Measurements from ENCODE around the gene ZNF341. TPM values are rescaled to one million over a fixed set of nuclear protein-coding genes. Genes with fewer than 3 reads are reported as not detected.

ZNF341 gene
- total and polyA plus RNA-seq, 9 of the 15 experiments (the other 6 are each of a cell fraction or from before 2014, with no cell fraction given): 0.08 to 2.6 (median 1.0) TPM

DNA sequence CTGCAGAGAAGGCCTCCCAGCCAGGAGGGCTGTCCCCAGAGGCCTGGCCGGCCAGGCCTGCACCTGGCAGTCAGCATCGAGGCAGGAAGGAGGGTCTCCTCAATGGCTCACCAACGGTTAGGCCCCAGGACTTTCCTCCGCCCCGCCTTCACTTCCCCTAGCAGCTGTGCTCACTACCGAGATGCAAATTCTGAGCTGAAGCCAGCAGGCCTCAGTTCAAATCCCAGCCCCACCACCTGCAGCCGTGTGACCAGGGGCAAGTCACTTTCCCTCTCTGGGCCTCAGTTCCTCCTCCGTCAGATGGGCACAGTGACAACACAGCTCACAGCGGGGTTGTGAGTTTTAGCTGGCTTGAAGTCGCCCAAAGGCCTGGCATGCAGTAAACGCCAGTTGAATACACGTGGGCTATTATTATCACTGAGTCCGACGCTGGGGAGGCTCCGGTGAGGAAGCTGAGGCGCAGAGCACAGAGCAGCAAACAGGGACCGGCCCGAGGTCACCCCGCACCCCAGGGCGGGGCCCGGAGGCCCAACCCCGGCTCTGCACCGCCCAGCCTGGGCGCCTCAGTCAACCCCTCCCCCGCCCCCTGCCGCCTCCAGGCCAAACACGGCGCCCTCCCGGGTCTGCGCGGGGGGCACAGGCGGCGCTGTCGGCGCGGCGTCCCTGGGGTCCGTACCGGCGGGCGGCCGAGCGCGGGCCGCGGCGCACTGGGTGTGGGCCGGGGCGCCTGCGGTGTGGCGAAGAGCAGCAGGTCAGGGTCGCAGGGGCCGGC lies 46.3 kb upstream of the ZNF341 start (continued):
- TF ChIP-seq, protein P1, sequence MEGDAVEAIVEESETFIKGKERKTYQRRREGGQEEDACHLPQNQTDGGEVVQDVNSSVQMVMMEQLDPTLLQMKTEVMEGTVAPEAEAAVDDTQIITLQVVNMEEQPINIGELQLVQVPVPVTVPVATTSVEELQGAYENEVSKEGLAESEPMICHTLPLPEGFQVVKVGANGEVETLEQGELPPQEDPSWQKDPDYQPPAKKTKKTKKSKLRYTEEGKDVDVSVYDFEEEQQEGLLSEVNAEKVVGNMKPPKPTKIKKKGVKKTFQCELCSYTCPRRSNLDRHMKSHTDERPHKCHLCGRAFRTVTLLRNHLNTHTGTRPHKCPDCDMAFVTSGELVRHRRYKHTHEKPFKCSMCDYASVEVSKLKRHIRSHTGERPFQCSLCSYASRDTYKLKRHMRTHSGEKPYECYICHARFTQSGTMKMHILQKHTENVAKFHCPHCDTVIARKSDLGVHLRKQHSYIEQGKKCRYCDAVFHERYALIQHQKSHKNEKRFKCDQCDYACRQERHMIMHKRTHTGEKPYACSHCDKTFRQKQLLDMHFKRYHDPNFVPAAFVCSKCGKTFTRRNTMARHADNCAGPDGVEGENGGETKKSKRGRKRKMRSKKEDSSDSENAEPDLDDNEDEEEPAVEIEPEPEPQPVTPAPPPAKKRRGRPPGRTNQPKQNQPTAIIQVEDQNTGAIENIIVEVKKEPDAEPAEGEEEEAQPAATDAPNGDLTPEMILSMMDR (IDR thresholded peaks at IDR 0.05 in 2 of 3, conservative IDR thresholded peaks at IDR 0.05 in 1 of 3; ENCODE audit: insufficient read depth in 2 of 3, low read depth in 1 of 3, low read length in 3 of 3): peak in 2 of 3 experiments; percentile 1 to 37; a peak in 1 of 6 replicates
- TF ChIP-seq, protein P2, sequence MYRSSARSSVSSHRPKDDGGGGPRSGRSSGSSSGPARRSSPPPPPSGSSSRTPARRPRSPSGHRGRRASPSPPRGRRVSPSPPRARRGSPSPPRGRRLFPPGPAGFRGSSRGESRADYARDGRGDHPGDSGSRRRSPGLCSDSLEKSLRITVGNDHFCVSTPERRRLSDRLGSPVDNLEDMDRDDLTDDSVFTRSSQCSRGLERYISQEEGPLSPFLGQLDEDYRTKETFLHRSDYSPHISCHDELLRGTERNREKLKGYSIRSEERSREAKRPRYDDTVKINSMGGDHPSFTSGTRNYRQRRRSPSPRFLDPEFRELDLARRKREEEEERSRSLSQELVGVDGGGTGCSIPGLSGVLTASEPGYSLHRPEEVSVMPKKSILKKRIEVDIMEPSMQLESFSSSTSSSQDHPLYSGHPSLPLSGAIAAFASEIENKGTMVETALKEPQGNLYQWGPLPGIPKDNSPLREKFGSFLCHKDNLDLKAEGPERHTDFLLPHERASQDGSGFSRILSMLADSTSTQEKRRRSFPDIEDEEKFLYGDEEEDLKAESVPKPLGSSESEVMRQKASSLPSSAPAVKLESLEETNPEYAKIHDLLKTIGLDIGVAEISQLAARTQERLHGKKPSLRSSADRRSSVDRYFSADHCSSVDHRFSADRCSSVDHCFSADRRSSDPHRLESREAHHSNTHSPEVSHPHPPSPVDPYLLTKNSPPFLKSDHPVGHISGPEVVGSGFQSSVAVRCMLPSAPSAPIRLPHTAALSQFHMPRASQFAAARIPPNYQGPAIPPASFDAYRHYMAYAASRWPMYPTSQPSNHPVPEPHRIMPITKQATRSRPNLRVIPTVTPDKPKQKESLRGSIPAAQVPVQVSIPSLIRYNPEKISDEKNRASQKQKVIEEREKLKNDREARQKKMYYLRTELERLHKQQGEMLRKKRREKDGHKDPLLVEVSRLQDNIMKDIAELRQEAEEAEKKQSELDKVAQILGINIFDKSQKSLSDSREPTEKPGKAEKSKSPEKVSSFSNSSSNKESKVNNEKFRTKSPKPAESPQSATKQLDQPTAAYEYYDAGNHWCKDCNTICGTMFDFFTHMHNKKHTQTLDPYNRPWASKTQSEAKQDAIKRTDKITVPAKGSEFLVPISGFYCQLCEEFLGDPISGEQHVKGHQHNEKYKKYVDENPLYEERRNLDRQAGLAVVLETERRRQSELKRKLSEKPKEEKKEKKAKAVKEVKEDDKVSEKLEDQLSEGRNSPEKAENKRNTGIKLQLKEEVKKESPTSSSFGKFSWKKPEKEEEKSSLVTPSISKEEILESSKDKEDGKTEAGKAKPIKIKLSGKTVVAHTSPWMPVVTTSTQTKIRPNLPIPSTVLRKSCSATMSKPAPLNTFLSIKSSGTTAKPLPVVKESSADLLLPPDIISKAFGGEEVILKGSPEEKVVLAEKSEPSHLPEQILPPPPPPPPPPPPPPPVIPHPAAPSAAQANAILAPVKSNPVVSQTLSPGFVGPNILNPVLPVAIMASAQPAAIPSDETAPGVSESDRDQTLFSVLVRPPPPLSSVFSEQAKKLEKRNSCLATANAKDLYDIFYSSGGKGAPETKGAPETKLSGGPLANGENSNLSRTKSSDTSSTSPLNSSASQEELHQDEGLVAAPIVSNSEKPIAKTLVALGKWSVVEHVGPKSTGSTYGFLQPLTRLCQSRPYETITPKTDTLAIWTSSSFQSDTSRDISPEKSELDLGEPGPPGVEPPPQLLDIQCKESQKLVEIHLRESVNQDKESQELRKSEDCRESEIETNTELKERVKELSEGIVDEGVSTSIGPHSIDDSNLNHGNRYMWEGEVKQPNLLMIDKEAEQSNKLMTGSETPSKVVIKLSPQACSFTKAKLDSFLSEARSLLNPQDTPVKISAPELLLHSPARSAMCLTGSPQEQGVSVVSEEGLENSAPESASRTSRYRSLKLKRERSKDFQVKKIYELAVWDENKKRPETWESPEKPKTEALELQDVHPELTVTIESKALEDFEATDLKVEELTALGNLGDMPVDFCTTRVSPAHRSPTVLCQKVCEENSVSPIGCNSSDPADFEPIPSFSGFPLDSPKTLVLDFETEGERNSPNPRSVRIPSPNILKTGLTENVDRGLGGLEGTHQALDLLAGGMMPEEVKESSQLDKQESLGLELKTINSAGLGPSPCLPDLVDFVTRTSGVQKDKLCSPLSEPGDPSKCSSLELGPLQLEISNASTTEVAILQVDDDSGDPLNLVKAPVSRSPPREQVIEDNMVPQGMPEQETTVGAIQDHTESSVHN (IDR thresholded peaks at IDR 0.05; ENCODE audit: borderline replicate concordance in 1 of 2, low read depth in 1 of 2): no peak
- no peak for TF ChIP-seq MYBL2 (IDR thresholded peaks at IDR 0.05; ENCODE audit: low read depth)
- no peak for TF ChIP-seq MYBL2 (CRISPR knock-in tag; IDR thresholded peaks at IDR 0.05; ENCODE audit: borderline replicate concordance)
- TF ChIP-seq FIP1L1 (IDR thresholded peaks at IDR 0.05; ENCODE audit: low read depth, low read length, poor library complexity, severe bottlenecking): no peak
- TF ChIP-seq, protein P3, sequence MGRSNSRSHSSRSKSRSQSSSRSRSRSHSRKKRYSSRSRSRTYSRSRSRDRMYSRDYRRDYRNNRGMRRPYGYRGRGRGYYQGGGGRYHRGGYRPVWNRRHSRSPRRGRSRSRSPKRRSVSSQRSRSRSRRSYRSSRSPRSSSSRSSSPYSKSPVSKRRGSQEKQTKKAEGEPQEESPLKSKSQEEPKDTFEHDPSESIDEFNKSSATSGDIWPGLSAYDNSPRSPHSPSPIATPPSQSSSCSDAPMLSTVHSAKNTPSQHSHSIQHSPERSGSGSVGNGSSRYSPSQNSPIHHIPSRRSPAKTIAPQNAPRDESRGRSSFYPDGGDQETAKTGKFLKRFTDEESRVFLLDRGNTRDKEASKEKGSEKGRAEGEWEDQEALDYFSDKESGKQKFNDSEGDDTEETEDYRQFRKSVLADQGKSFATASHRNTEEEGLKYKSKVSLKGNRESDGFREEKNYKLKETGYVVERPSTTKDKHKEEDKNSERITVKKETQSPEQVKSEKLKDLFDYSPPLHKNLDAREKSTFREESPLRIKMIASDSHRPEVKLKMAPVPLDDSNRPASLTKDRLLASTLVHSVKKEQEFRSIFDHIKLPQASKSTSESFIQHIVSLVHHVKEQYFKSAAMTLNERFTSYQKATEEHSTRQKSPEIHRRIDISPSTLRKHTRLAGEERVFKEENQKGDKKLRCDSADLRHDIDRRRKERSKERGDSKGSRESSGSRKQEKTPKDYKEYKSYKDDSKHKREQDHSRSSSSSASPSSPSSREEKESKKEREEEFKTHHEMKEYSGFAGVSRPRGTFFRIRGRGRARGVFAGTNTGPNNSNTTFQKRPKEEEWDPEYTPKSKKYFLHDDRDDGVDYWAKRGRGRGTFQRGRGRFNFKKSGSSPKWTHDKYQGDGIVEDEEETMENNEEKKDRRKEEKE (IDR thresholded peaks at IDR 0.05; ENCODE audit: borderline replicate concordance in 1 of 2, control insufficient read depth in 1 of 2, low read depth in 2 of 2, low read length in 1 of 2): no peak
- no peak for TF ChIP-seq POLR3G (IDR thresholded peaks at IDR 0.05; ENCODE audit: extremely low read depth, insufficient read length, insufficient replicate concordance)
- no peak for TF ChIP-seq DDX20 (tag; IDR thresholded peaks at IDR 0.05; ENCODE audit: low read depth)
- peak; percentile 56; the same call in 1 of the 2 replicates for TF ChIP-seq ESRRA (IDR thresholded peaks at IDR 0.05; ENCODE audit: borderline replicate concordance, low read depth)
- no peak for TF ChIP-seq RAD21 (CRISPR knock-in tag; conservative IDR thresholded peaks at IDR 0.05 in 1 of 2, IDR thresholded peaks at IDR 0.05 in 1 of 2)
- TF ChIP-seq PML (IDR thresholded peaks at IDR 0.05; ENCODE audit: low read length): no peak
- TF ChIP-seq RFX5 (IDR thresholded peaks at IDR 0.05; ENCODE audit: low read depth, low read length): no peak

All from K562 (cell line).